SU-DHL-6 (cell line): Measurements from ENCODE around the gene CNTN2.

Experiments used
- H2AFZ ChIP-seq: fragments of 200-600 bp; sonication (generic); 2 replicates; pipeline ENCODE4 v1.6.1; 2014; ENCODE audit warnings: low read depth, mild to moderate bottlenecking, moderate library complexity, mixed read lengths, antibody characterized with exemption, low read length; ENCODE audit not compliant: severe bottlenecking
- H3F3A ChIP-seq: fragments of 200-600 bp; shearing (Covaris generic); 2 replicates; pipeline ENCODE4 v1.6.0; 2016; ENCODE audit warnings: antibody characterized with exemption, mild to moderate bottlenecking; ENCODE audit not compliant: insufficient read depth
- H3K27ac ChIP-seq: fragments of 200-600 bp; sonication (generic); 2 replicates; pipeline ENCODE4 v1.5.1; 2016; ENCODE audit warnings: low read depth, mild to moderate bottlenecking, low read length, moderate library complexity, mixed read lengths
- H3K27me3 ChIP-seq: fragments of 200-600 bp; sonication (generic), shearing (Covaris generic); 2 replicates; pipeline ENCODE4 v1.6.0; 2014; ENCODE audit warnings: mild to moderate bottlenecking, low read length
- H3K36me3 ChIP-seq: fragments of 200-600 bp; sonication (generic); 2 replicates; pipeline ENCODE4 v1.6.1; 2014; ENCODE audit warnings: mild to moderate bottlenecking, low read length, mixed read lengths
- H3K4me2 ChIP-seq: fragments of 300-600, 200-600 bp; shearing (Covaris generic), sonication (generic); 2 replicates; pipeline ENCODE4 v1.6.0; 2014; ENCODE audit warnings: low read length, low read depth, mild to moderate bottlenecking; ENCODE audit not compliant: poor library complexity, severe bottlenecking
- H3K4me3 ChIP-seq: fragments of 200-600 bp; sonication (generic); 2 replicates; pipeline ENCODE4 v1.5.1; 2014; ENCODE audit warnings: antibody characterized with exemption, low read length, mild to moderate bottlenecking, mixed read lengths; ENCODE audit not compliant: insufficient read depth, poor library complexity, severe bottlenecking
- H3K79me2 ChIP-seq: fragments of 200-600 bp; sonication (generic); 2 replicates; pipeline ENCODE4 v1.6.1; 2014; ENCODE audit warnings: mild to moderate bottlenecking, low read length, moderate library complexity; ENCODE audit not compliant: insufficient read depth
- H3K9ac ChIP-seq: fragments of 200-600 bp; sonication (generic); 2 replicates; pipeline ENCODE4 v1.7.0; 2014; ENCODE audit warnings: mild to moderate bottlenecking, low read length
- H3K9me2 ChIP-seq: fragments of 200-600 bp; sonication (generic); replicated peaks from 2 replicates; pipeline ENCODE4 v1.6.1; 2014; ENCODE audit warnings: low read length; ENCODE audit not compliant: insufficient read depth
- H3K9me3 ChIP-seq: fragments of 200-600 bp; sonication (generic); 2 replicates; pipeline ENCODE4 v1.6.1; 2014; ENCODE audit warnings: low read length, mixed read lengths; ENCODE audit not compliant: insufficient read depth
- H4K20me1 ChIP-seq: fragments of 200-600 bp; sonication (generic); 2 replicates; pipeline ENCODE4 v1.6.1; 2014; ENCODE audit warnings: low read depth, mild to moderate bottlenecking, antibody characterized with exemption, low read length, moderate library complexity, mixed read lengths
- EZH2phosphoT487 ChIP-seq: fragments of 200-600 bp; sonication (generic), shearing (Covaris generic); conservative IDR thresholded peaks from 2 replicates; pipeline ENCODE4 v1.6.1; 2018; ENCODE audit warnings: mild to moderate bottlenecking, antibody characterized with exemption, low read length, moderate library complexity, mixed read lengths
- TF ChIP-seq, protein P1 (sequence below): fragments of 200-600 bp; sonication (generic); IDR thresholded peaks from one replicate; pipeline ENCODE4 v1.5.1; 2017; ENCODE audit warnings: antibody characterized with exemption, mild to moderate bottlenecking, low read length, moderate library complexity; ENCODE audit not compliant: insufficient read depth, poor library complexity, severe bottlenecking

The CNTN2 gene

DNA sequence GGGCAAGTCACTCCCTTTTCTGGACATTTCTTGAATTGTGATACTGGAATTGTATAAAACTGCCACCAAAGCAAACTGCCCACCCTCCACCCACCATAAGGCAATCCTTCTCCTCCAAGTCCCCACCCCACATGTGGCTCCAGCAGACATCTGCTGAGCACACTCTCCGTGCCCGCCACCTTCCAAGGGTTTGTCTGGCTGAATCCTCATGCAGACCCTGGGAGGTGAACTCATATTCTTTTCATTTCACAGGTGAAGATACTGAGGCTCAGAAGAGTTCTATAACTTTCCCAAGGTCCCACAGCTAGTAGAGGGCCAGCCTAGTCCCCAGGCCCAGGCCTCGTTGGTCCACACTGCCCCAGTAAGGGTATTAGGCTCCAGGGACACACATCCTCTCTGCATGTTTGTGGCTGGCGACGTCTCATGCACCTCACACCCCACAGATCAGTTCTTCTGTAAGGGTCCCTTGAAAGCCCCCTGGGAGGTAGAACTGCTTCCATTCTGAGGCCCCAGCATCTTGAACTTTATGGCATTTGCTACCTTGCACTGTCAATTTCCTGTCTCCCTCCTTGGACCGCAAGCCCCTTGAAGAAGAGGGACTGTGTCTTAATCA is 14.1 kb downstream of the CNTN2 start:
- Histone ChIP-seq H3F3A (no peaks in the 10 kb centered on the region), H3K79me2 (no peaks in the 10 kb centered on the region), H4K20me1 (no peaks in the 10 kb centered on the region), H3K27me3 (no peaks in the 10 kb centered on the region), H3K36me3 (no peaks in the 10 kb centered on the region), H3K9me3 (no peaks in the 10 kb centered on the region), H3K4me2 (no peak overlapping the region), H3K27ac (no peak overlapping the region), H3K4me3 (no peak overlapping the region), H2AFZ (no peak overlapping the region), H3K9ac (no peak overlapping the region), H3K9me2 (no peaks in the 10 kb centered on the region)
- TF ChIP-seq, protein P1, sequence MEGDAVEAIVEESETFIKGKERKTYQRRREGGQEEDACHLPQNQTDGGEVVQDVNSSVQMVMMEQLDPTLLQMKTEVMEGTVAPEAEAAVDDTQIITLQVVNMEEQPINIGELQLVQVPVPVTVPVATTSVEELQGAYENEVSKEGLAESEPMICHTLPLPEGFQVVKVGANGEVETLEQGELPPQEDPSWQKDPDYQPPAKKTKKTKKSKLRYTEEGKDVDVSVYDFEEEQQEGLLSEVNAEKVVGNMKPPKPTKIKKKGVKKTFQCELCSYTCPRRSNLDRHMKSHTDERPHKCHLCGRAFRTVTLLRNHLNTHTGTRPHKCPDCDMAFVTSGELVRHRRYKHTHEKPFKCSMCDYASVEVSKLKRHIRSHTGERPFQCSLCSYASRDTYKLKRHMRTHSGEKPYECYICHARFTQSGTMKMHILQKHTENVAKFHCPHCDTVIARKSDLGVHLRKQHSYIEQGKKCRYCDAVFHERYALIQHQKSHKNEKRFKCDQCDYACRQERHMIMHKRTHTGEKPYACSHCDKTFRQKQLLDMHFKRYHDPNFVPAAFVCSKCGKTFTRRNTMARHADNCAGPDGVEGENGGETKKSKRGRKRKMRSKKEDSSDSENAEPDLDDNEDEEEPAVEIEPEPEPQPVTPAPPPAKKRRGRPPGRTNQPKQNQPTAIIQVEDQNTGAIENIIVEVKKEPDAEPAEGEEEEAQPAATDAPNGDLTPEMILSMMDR = no peak
- TF ChIP-seq EZH2phosphoT487 = no peak

DNA sequence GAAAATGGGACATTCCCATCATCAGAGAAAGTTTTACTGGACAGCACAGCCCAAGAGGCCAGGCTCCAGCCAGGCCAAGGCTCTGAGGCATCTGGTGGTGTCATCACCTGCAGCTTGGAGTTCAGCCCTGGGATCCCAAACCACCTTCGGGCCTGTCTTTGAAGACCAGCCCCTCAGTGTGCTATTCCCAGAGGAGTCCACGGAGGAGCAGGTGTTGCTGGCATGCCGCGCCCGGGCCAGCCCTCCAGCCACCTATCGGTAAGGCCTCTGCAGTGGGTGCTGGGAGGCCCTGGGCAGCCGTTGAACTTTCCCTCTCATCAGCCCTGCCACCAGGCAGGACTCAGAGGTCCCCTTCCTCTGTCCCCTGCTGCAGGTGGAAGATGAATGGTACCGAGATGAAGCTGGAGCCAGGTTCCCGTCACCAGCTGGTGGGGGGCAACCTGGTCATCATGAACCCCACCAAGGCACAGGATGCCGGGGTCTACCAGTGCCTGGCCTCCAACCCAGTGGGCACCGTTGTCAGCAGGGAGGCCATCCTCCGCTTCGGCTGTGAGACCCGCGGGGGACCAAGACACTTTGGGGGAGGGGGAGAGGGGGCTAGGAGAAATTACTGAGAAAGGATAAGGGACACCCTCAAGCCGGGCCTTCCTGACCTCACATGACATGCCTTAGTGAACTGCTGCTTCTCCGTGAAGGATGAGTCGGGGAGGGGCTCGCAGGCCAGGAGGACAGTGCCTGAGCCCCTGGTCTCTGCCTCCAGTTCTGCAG is 15.0 kb downstream of the CNTN2 start:
- H3K36me3 ChIP-seq = no peaks in the 10 kb centered on the region
- H3K27ac ChIP-seq = no peak overlapping the region
- H3K27me3 ChIP-seq = no peaks in the 10 kb centered on the region
- no peaks in the 10 kb centered on the region for H3K79me2 ChIP-seq
- H3K9me3 ChIP-seq = no peaks in the 10 kb centered on the region
- no peak overlapping the region for H2AFZ ChIP-seq
- H4K20me1 ChIP-seq = no peaks in the 10 kb centered on the region
- H3K9me2 ChIP-seq = no peaks in the 10 kb centered on the region
- H3F3A ChIP-seq = no peaks in the 10 kb centered on the region
- TF ChIP-seq, protein P1 = no peak
- no peak for TF ChIP-seq EZH2phosphoT487
- H3K9ac ChIP-seq = no peak overlapping the region
- H3K4me3 ChIP-seq = no peak overlapping the region
- no peak overlapping the region for H3K4me2 ChIP-seq

DNA sequence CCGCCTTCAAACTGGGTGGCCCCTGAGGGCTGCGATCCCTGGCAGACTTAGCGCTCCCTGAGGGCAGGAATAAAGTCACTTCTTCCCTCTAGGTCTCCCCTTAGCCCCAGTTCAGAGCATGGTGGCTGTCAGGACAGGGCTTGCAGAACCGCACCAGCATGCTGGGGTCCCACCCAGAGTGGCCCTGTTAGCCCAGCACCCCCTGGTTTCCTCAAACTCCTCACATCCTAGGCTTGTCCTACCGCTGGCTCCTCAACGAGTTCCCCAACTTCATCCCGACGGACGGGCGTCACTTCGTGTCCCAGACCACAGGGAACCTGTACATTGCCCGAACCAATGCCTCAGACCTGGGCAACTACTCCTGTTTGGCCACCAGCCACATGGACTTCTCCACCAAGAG is 15.8 kb downstream of the CNTN2 start:
- H3K9ac ChIP-seq = no peak overlapping the region
- no peaks in the 10 kb centered on the region for H4K20me1 ChIP-seq
- H3K4me2 ChIP-seq = no peak overlapping the region
- no peaks in the 10 kb centered on the region for H3K27me3 ChIP-seq
- H3K9me3 ChIP-seq = no peaks in the 10 kb centered on the region
- H3K9me2 ChIP-seq = no peaks in the 10 kb centered on the region
- H3K4me3 ChIP-seq = no peak overlapping the region
- no peaks in the 10 kb centered on the region for H3F3A ChIP-seq
- TF ChIP-seq EZH2phosphoT487 = no peak
- TF ChIP-seq, protein P1 = no peak
- no peak overlapping the region for H3K27ac ChIP-seq
- H3K36me3 ChIP-seq = no peaks in the 10 kb centered on the region
- H2AFZ ChIP-seq = no peak overlapping the region
- H3K79me2 ChIP-seq = no peaks in the 10 kb centered on the region
